Peyer's patch (tissue), 4 donors: ENCODE measurements around the gene RXFP1.

Experiments
- POLR2A ChIP-seq, 2 donors: fragments of 450-650 bp; IDR thresholded peaks; one replicate each; pipeline ENCODE4 v1.5.1; 2017; ENCODE audit warnings: antibody characterized with exemption in 2 of 2, mild to moderate bottlenecking in 2 of 2, moderate library complexity in 2 of 2
- TF ChIP-seq, protein P1 (sequence below), 6 experiments: fragments of 450-650 bp in 4 of 6; fragments of 200-600 bp in 2 of 6; sonication (generic) in 1 of 6; IDR thresholded peaks; one replicate each; pipeline ENCODE4 v1.5.1; 2017 to 2019; ENCODE audit warnings: antibody characterized with exemption in 6 of 6, mild to moderate bottlenecking in 3 of 6, moderate library complexity in 1 of 6

DNA sequence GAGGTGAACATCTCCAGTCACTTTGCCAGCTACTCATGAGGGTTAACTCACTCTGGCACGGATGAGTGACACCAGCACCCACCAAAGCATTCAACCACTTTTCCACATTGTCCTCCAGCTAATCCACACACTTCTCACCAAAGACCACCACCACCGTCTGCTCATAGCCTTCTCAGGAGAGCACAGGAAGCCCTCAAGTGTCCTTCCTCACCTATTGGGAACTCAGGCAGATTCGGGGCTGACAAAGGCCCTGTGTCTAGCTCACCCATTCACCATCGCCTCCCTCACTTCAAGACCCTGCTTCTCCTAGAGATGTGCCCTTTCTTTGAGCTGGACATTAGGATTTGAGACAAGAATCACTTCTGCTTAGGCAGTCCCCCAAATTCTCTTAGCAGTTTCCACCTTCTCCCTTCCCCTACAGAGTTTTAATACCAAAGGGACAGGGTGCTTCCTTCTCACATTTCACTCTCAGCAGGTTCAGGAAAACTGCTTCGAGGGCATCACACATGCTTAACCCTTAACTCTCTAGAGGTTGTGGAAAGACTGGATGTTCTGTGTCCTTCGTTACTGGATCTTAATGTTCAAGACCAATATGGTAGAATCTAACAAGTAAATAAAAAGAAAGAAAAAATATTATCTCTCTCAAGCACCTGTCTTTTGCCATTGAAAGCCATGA lies 11.0 kb downstream of the RXFP1 start:
- TF ChIP-seq, protein P1, sequence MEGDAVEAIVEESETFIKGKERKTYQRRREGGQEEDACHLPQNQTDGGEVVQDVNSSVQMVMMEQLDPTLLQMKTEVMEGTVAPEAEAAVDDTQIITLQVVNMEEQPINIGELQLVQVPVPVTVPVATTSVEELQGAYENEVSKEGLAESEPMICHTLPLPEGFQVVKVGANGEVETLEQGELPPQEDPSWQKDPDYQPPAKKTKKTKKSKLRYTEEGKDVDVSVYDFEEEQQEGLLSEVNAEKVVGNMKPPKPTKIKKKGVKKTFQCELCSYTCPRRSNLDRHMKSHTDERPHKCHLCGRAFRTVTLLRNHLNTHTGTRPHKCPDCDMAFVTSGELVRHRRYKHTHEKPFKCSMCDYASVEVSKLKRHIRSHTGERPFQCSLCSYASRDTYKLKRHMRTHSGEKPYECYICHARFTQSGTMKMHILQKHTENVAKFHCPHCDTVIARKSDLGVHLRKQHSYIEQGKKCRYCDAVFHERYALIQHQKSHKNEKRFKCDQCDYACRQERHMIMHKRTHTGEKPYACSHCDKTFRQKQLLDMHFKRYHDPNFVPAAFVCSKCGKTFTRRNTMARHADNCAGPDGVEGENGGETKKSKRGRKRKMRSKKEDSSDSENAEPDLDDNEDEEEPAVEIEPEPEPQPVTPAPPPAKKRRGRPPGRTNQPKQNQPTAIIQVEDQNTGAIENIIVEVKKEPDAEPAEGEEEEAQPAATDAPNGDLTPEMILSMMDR (IDR thresholded peaks at IDR 0.05), result no peak
- TF ChIP-seq POLR2A (IDR thresholded peaks at IDR 0.05), result no peak
